Testis (tissue), 3 donors: ENCODE results near the gene GPER1. TPM values are rescaled to one million over a fixed set of nuclear protein-coding genes. Genes with fewer than 3 reads are reported as not detected.

Experiments used
- DNase-seq: peaks from one replicate; pipeline ENCODE4 v3.0.0-alpha.2; 2019
- H3K27ac ChIP-seq, 2 donors: fragments of 200-600 bp; sonication (generic); one replicate each; pipeline ENCODE4 v1.5.1; 2019
- H3K27me3 ChIP-seq: fragments of 200-600 bp; sonication (generic); one replicate; pipeline ENCODE4 v1.5.1; 2019
- H3K36me3 ChIP-seq: fragments of 200-600 bp; sonication (generic); one replicate; pipeline ENCODE4 v1.5.1; 2017; ENCODE audit warnings: low read depth; ENCODE audit errors: missing control alignments
- H3K4me1 ChIP-seq: fragments of 200-600 bp; sonication (generic); one replicate; pipeline ENCODE4 v1.5.1; 2019
- H3K4me3 ChIP-seq, 2 donors: fragments of 200-600 bp; sonication (generic); one replicate each; pipeline ENCODE4 v1.5.1; 2017 to 2019
- H3K9me3 ChIP-seq: fragments of 200-600 bp; sonication (generic); one replicate; pipeline ENCODE4 v1.5.1; 2017
- CTCF ChIP-seq, 3 experiments: fragments of 450-650 bp in 2 of 3; fragments of 200-600 bp in 1 of 3; sonication (generic) in 1 of 3; IDR thresholded peaks; one replicate each; pipeline ENCODE4 v1.5.1; 2016 to 2019; ENCODE audit warnings: antibody characterized with exemption in 3 of 3, mild to moderate bottlenecking in 2 of 3, moderate library complexity in 1 of 3
- POLR2A ChIP-seq: fragments of 450-650 bp; IDR thresholded peaks from one replicate; pipeline ENCODE4 v1.6.1; 2017; ENCODE audit warnings: antibody characterized with exemption, mild to moderate bottlenecking, moderate library complexity
- WGBS, 2 donors: methylation state at CpG; one replicate each; pipeline ENCODE4 v1.1.5; 2018; 5-methylcytosine and 5-hydroxymethylcytosine counted together
- intact Hi-C: fragments of 100-400 bp; cut with DNase I; formaldehyde crosslinking; loops from one replicate; pipeline ENCODE4 v1.15.1; 2023; ENCODE audit warnings: low total_unique reads
- polyA plus RNA-seq: library from polyadenylated mRNA; stranded (reverse); fragments of 350-450 nt; fragmentation: Illumina TruSeq; extraction: RNeasy Lipid Tissue Mini Kit (QIAGEN cat#74804); gene quantifications from one replicate; pipeline ENCODE4 v1.2.3, GENCODE V29; 2014; ENCODE audit warnings: low read depth, low replicate concordance; ENCODE audit not compliant: insufficient read depth
- total RNA-seq, 2 donors: library from RNA; depleted of rRNA; stranded (reverse); fragments of >200 nt; gene quantifications; one replicate each; pipeline ENCODE4 v1.2.3, GENCODE V29; 2016

The GPER1 gene
- total and polyA plus RNA-seq, 3 donors from 2014 or later: 3.2 to 3.5 (median 3.4) TPM

- H3K27ac ChIP-seq: peak overlapping the region in 1 of 2 donors; percentile 36
- intact Hi-C loops: no loop called here
- WGBS, 2 donors: 41 to 47% methylated on average over 6 of the region's 6 CpGs
Measured at GRCh38 chr7:1087465-1087814, 473 bp upstream of the GPER1 start.

GRCh38 chr7:1090236-1090635 lies 2.3 kb downstream of the GPER1 start:
- Histone ChIP-seq H3K27ac (no peak overlapping the region), H3K36me3 (no peaks in the 10 kb centered on the region), H3K9me3 (no peaks in the 10 kb centered on the region), H3K4me1 (peaks cover 18% of the 10 kb centered on the region), H3K4me3 (no peak overlapping the region), H3K27me3 (no peaks in the 10 kb centered on the region)
- TF ChIP-seq POLR2A (no peak), CTCF (IDR thresholded peaks at IDR 0.05) (no peak)
- WGBS, 2 donors: 71 to 92% methylated on average over 5 to 17 of the region's 21 CpGs
- intact Hi-C loops: no loop called here
- no peak for DNase-seq

More at GRCh38 chr7:1087465-1087814, 473 bp upstream of the GPER1 start:
- peak overlapping the region; percentile 40 to 42 for H3K4me3 ChIP-seq
- no peaks in the 10 kb centered on the region for H3K9me3 ChIP-seq
- TF ChIP-seq POLR2A (no peak), CTCF (IDR thresholded peaks at IDR 0.05) (no peak)
- H3K4me1 ChIP-seq: peaks cover 18% of the 10 kb centered on the region
- no peak for DNase-seq
- no peaks in the 10 kb centered on the region for H3K36me3 ChIP-seq
- no peaks in the 10 kb centered on the region for H3K27me3 ChIP-seq

GRCh38 chr7:1090686-1091643 lies 3.1 kb downstream of the GPER1 start:
- Histone ChIP-seq H3K4me3 (no peak overlapping the region), H3K27me3 (no peaks in the 10 kb centered on the region), H3K9me3 (no peaks in the 10 kb centered on the region), H3K36me3 (no peaks in the 10 kb centered on the region), H3K4me1 (peaks cover 18% of the 10 kb centered on the region), H3K27ac (no peak overlapping the region)
- intact Hi-C loops: no loop called here
- DNase-seq: no peak
- 83 to 84% methylated on average over 26 to 28 of the region's 28 CpGs for WGBS, 2 donors
- TF ChIP-seq CTCF (IDR thresholded peaks at IDR 0.05) (no peak), POLR2A (no peak)

- Histone ChIP-seq H3K9me3 (no peaks in the 10 kb centered on the region), H3K27ac (no peak overlapping the region), H3K36me3 (no peaks in the 10 kb centered on the region), H3K4me1 (peaks cover 22% of the 10 kb centered on the region), H3K27me3 (no peaks in the 10 kb centered on the region), H3K4me3 (no peak overlapping the region)
- TF ChIP-seq CTCF (IDR thresholded peaks at IDR 0.05): no peak
- no peak for TF ChIP-seq POLR2A
- intact Hi-C loops: no loop called here
- 93 to 95% methylated on average over 17 to 18 of the region's 18 CpGs for whole genome bisulfite sequencing, 2 donors
- no peak for DNase-seq
Measured at GRCh38 chr7:1091644-1092027, 3.7 kb downstream of the GPER1 start.
